Measurements from ENCODE around the gene DCT. TPM values are rescaled to one million over a fixed set of nuclear protein-coding genes. Genes with fewer than 3 reads are reported as not detected.

DCT gene
- total and polyA plus RNA-seq, 2 experiments from 2014 or later: not detected

- Histone ChIP-seq H3K27me3 (replicated peaks; ENCODE audit: insufficient read depth) (no peaks in the 10 kb centered on the region), H3K9me3 (ENCODE audit: low read depth) (no peaks in the 10 kb centered on the region), H3K79me2 (ENCODE audit: insufficient read depth) (no peaks in the 10 kb centered on the region), H3F3A (ENCODE audit: insufficient read depth) (no peaks in the 10 kb centered on the region), H3K4me3 (no peak overlapping the region), H3K4me2 (ENCODE audit: unreplicated experiment) (no peak overlapping the region), H4K20me1 (ENCODE audit: insufficient read depth) (no peaks in the 10 kb centered on the region), H3K36me3 (ENCODE audit: low read depth) (no peaks in the 10 kb centered on the region), H3K27ac (no peak overlapping the region), H3K4me1 (ENCODE audit: insufficient read depth) (0 out of 2 replicates have a peak, but pooled peaks cover 3% of the 10 kb centered on the region), H3K9ac (no peak overlapping the region), H3K9me2 (ENCODE audit: insufficient read depth) (0 out of 2 replicates have a peak, but pooled peaks cover 3% of the 10 kb centered on the region), H2AFZ (no peak overlapping the region)
- 36 to 37% methylated on average over 5 of the region's 5 CpGs for WGBS, 2 experiments (ENCODE audit: low coverage in 1 of 2, low lambda C conversion rate in 2 of 2, missing lambda C conversion rate in 2 of 2)
- DNase-seq: no peak
- TF ChIP-seq EZH2phosphoT487 (IDR thresholded peaks at IDR 0.05; ENCODE audit: insufficient read depth, low read depth) (no peak), EZH2 (IDR thresholded peaks at IDR 0.05; ENCODE audit: insufficient read depth, poor library complexity, severe bottlenecking) (no peak)
- in situ Hi-C loops (cut with MboI): no loop called here
Observed at GRCh38 chr13:94395860-94396259, 83.6 kb downstream of the DCT start.

DNA sequence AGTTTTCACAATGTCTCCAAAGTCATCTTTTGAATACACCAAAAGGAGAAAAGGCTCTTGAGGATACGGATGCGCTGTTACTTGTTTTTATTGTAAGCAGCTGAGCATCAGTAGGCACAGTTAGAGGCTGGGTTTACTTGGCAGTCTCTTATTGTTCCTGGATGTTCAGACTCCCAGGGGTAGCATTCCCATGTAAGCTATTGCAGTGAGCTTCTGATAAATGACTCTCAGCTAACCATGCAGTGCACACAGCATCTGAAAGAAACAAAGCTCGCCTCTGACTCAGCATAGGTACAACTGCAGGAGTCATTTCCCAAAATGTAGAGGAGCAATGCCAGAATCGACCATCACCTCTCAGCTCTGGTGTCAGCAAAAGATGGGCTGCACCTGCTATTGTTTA, 84.8 kb downstream of the DCT start:
- Histone ChIP-seq H3K9me2 (ENCODE audit: insufficient read depth) (0 out of 2 replicates have a peak, but pooled peaks cover under 1% of the 10 kb centered on the region), H3K27ac (no peak overlapping the region), H3K36me3 (ENCODE audit: low read depth) (no peaks in the 10 kb centered on the region), H3K4me3 (no peak overlapping the region), H3K27me3 (replicated peaks; ENCODE audit: insufficient read depth) (no peaks in the 10 kb centered on the region), H3K79me2 (ENCODE audit: insufficient read depth) (no peaks in the 10 kb centered on the region), H3F3A (ENCODE audit: insufficient read depth) (no peaks in the 10 kb centered on the region), H3K9me3 (ENCODE audit: low read depth) (no peaks in the 10 kb centered on the region), H3K4me2 (ENCODE audit: unreplicated experiment) (no peak overlapping the region), H4K20me1 (ENCODE audit: insufficient read depth) (no peaks in the 10 kb centered on the region), H2AFZ (no peak overlapping the region), H3K4me1 (ENCODE audit: insufficient read depth) (peaks cover 7% of the 10 kb centered on the region; the same call in 1 of the 2 replicates), H3K9ac (no peak overlapping the region)
- no peak for DNase-seq
- 56 to 59% methylated on average over 4 of the region's 4 CpGs for WGBS, 2 experiments (ENCODE audit: low coverage in 1 of 2, low lambda C conversion rate in 2 of 2, missing lambda C conversion rate in 2 of 2)
- TF ChIP-seq EZH2phosphoT487 (IDR thresholded peaks at IDR 0.05; ENCODE audit: insufficient read depth, low read depth) (no peak), EZH2 (IDR thresholded peaks at IDR 0.05; ENCODE audit: insufficient read depth, poor library complexity, severe bottlenecking) (no peak)
- in situ Hi-C loops (cut with MboI): no loop called here

- no peak for TF ChIP-seq EZH2phosphoT487 (IDR thresholded peaks at IDR 0.05; ENCODE audit: insufficient read depth, low read depth)
- no peak for TF ChIP-seq EZH2 (IDR thresholded peaks at IDR 0.05; ENCODE audit: insufficient read depth, poor library complexity, severe bottlenecking)
- Histone ChIP-seq H3K4me1 (ENCODE audit: insufficient read depth) (peaks cover 7% of the 10 kb centered on the region; the same call in 1 of the 2 replicates), H4K20me1 (ENCODE audit: insufficient read depth) (no peaks in the 10 kb centered on the region), H3K36me3 (ENCODE audit: low read depth) (no peaks in the 10 kb centered on the region), H3F3A (ENCODE audit: insufficient read depth) (no peaks in the 10 kb centered on the region), H3K4me2 (ENCODE audit: unreplicated experiment) (no peak overlapping the region), H3K4me3 (no peak overlapping the region), H3K9ac (no peak overlapping the region), H3K27ac (no peak overlapping the region), H3K9me3 (ENCODE audit: low read depth) (no peaks in the 10 kb centered on the region), H3K9me2 (ENCODE audit: insufficient read depth) (no peaks in the 10 kb centered on the region), H3K79me2 (ENCODE audit: insufficient read depth) (no peaks in the 10 kb centered on the region), H3K27me3 (replicated peaks; ENCODE audit: insufficient read depth) (no peaks in the 10 kb centered on the region), H2AFZ (no peak overlapping the region)
- 13 to 17% methylated on average over 2 of the region's 2 CpGs for WGBS, 2 experiments (ENCODE audit: low coverage in 1 of 2, low lambda C conversion rate in 2 of 2, missing lambda C conversion rate in 2 of 2)
- peak; percentile 20 for DNase-seq
- in situ Hi-C loops (cut with MboI): no loop called here
Observed at GRCh38 chr13:94390881-94391280, 88.6 kb downstream of the DCT start.

- Histone ChIP-seq H3K4me2 (ENCODE audit: unreplicated experiment) (no peak overlapping the region), H3K9me2 (ENCODE audit: insufficient read depth) (no peaks in the 10 kb centered on the region), H3F3A (ENCODE audit: insufficient read depth) (no peaks in the 10 kb centered on the region), H2AFZ (no peak overlapping the region), H3K9me3 (ENCODE audit: low read depth) (no peaks in the 10 kb centered on the region), H3K4me3 (no peak overlapping the region), H3K27me3 (replicated peaks; ENCODE audit: insufficient read depth) (no peaks in the 10 kb centered on the region), H3K36me3 (ENCODE audit: low read depth) (no peaks in the 10 kb centered on the region), H3K27ac (no peak overlapping the region), H3K4me1 (ENCODE audit: insufficient read depth) (peaks cover 7% of the 10 kb centered on the region; the same call in 1 of the 2 replicates), H3K9ac (no peak overlapping the region), H3K79me2 (ENCODE audit: insufficient read depth) (no peaks in the 10 kb centered on the region), H4K20me1 (ENCODE audit: insufficient read depth) (no peaks in the 10 kb centered on the region)
- WGBS, 2 experiments (ENCODE audit: low coverage in 1 of 2, low lambda C conversion rate in 2 of 2, missing lambda C conversion rate in 2 of 2): 47 to 50% methylated on average over 7 of the region's 7 CpGs
- peak; percentile 21 for DNase-seq
- TF ChIP-seq EZH2 (IDR thresholded peaks at IDR 0.05; ENCODE audit: insufficient read depth, poor library complexity, severe bottlenecking) (no peak), EZH2phosphoT487 (IDR thresholded peaks at IDR 0.05; ENCODE audit: insufficient read depth, low read depth) (no peak)
- in situ Hi-C loops (cut with MboI): no loop called here
Observed at GRCh38 chr13:94389604-94390351, 89.7 kb downstream of the DCT start.

All from GM23248 (cell line).